H1 (cell line): ENCODE data around the gene WNT9A. TPM values are rescaled to one million over a fixed set of nuclear protein-coding genes. Genes with fewer than 3 reads are reported as not detected.
A peak's percentile ranks its signal among the peaks of the same experiment; 100 is the strongest.

ENCODE experiments used
- CTCF ChIA-PET: fragments of 300-600 bp; sonication (Branson Sonifier 250); formaldehyde crosslinking; loops from one replicate; lab custom pipeline; 2021; ENCODE audit not compliant: partially characterized antibody; lab: Charles Lee
- POLR2A ChIA-PET: fragments of 300-600 bp; sonication (Branson Sonifier 250); formaldehyde crosslinking; loops from one replicate; lab custom pipeline; 2021; ENCODE audit warnings: inconsistent platforms; ENCODE audit not compliant: partially characterized antibody; lab: Charles Lee
- DNase-seq, 2 experiments: peaks; one replicate each; pipeline versions ENCODE4 v3.0.0 to v3.0.0-alpha.2; 2010 to 2022; ENCODE audit warnings: low spot score in 2 of 2, low read depth in 1 of 2, mixed read lengths in 1 of 2
- FAIRE-seq: peaks from 2 replicates; lab custom pipeline; 2011; peaks lifted over from hg19 to GRCh38; lab: Jason Lieb, UNC
- H2AFZ ChIP-seq: 2 replicates; pipeline ENCODE4 v1.8.1; 2012; ENCODE audit warnings: low read length, inconsistent platforms
- H2AK5ac ChIP-seq: 2 replicates; pipeline ENCODE4 v1.6.1; 2013; ENCODE audit warnings: low read depth, low read length
- H2BK120ac ChIP-seq: replicated peaks from 2 replicates; pipeline ENCODE3; 2013; ENCODE audit warnings: low read depth, low read length, inconsistent platforms
- H2BK12ac ChIP-seq: 2 replicates; pipeline ENCODE4 v1.6.1; 2013; ENCODE audit warnings: low read depth, low read length
- H2BK15ac ChIP-seq: 2 replicates; pipeline ENCODE4 v1.6.1; 2013; ENCODE audit warnings: low read length
- H2BK20ac ChIP-seq: 2 replicates; pipeline ENCODE4 v1.6.1; 2013; ENCODE audit warnings: low read length
- H2BK5ac ChIP-seq: 2 replicates; pipeline ENCODE4 v1.6.1; 2013; ENCODE audit warnings: low read depth, low read length
- H3K14ac ChIP-seq: 2 replicates; pipeline ENCODE4 v1.6.1; 2013; ENCODE audit warnings: inconsistent platforms; ENCODE audit not compliant: insufficient read length
- H3K18ac ChIP-seq: 2 replicates; pipeline ENCODE4 v1.6.1; 2013; ENCODE audit warnings: low read length; ENCODE audit errors: extremely low read depth
- H3K23ac ChIP-seq: 2 replicates; pipeline ENCODE4 v1.6.1; 2013; ENCODE audit warnings: inconsistent platforms; ENCODE audit not compliant: insufficient read length
- H3K23me2 ChIP-seq: 2 replicates; pipeline ENCODE4 v1.6.1; 2013; ENCODE audit warnings: low read depth, low read length
- H3K27ac ChIP-seq: 2 replicates; pipeline ENCODE4 v1.6.1; 2011; ENCODE audit warnings: low read depth, low read length, inconsistent platforms
- H3K27me3 ChIP-seq, 4 experiments: replicated peaks in 1 of 4; 1 replicate in 1 of 4; 2 replicates in 3 of 4; pipeline versions ENCODE4 v1.6.1 to v1.8.1; 2011 to 2013; ENCODE audit warnings: low read length in 3 of 4, mild to moderate bottlenecking in 3 of 4, inconsistent platforms in 2 of 4, mixed read lengths in 2 of 4, moderate library complexity in 1 of 4; ENCODE audit not compliant: control insufficient read depth in 3 of 4, insufficient read depth in 3 of 4; ENCODE audit errors: extremely low read depth in 1 of 4
- H3K36me3 ChIP-seq, 4 experiments: 2 replicates each; pipeline versions ENCODE4 v1.6.1 to v1.8.1; 2011 to 2013; ENCODE audit warnings: mild to moderate bottlenecking in 4 of 4, low read length in 3 of 4, moderate library complexity in 2 of 4, control low read depth in 1 of 4, inconsistent platforms in 1 of 4; ENCODE audit not compliant: insufficient read depth in 4 of 4, control insufficient read depth in 2 of 4
- H3K4ac ChIP-seq: replicated peaks from 2 replicates; pipeline ENCODE3; 2013; ENCODE audit warnings: low read length, low read depth, mixed read lengths, inconsistent platforms; ENCODE audit not compliant: insufficient read length
- H3K4me1 ChIP-seq, 4 experiments: replicated peaks in 1 of 4; 1 replicate in 1 of 4; 2 replicates in 3 of 4; pipeline versions ENCODE4 v1.6.1 to v1.8.1; 2011 to 2013; ENCODE audit warnings: low read length in 3 of 4, inconsistent platforms in 2 of 4, mixed read lengths in 1 of 4; ENCODE audit not compliant: insufficient read depth in 4 of 4, control insufficient read depth in 3 of 4
- H3K4me2 ChIP-seq, 2 experiments: 2 replicates each; pipeline versions ENCODE4 v1.6.1 to v1.8.1; 2011 to 2013; ENCODE audit warnings: low read depth in 2 of 2, low read length in 2 of 2, control low read depth in 1 of 2, inconsistent platforms in 1 of 2, mild to moderate bottlenecking in 1 of 2; ENCODE audit not compliant: insufficient read depth in 1 of 2
- H3K4me3 ChIP-seq, 4 experiments: fragments of 200-600, 300-600 bp in 1 of 4; sonication (generic), shearing (Covaris generic), sonication (Bioruptor Twin) in 1 of 4; 2 replicates each; pipeline versions ENCODE4 v1.5.1 to v1.8.1; 2011 to 2016; ENCODE audit warnings: low read length in 4 of 4, low read depth in 3 of 4, control low read depth in 2 of 4, inconsistent platforms in 2 of 4, mild to moderate bottlenecking in 2 of 4, mixed read lengths in 1 of 4, moderate library complexity in 1 of 4; ENCODE audit not compliant: insufficient read depth in 2 of 4; ENCODE audit errors: extremely low read depth in 1 of 4
- H3K56ac ChIP-seq: replicated peaks from 2 replicates; pipeline ENCODE3; 2013; ENCODE audit warnings: low read depth, mild to moderate bottlenecking, mixed read lengths, low read length, inconsistent platforms; ENCODE audit not compliant: insufficient read length
- H3K79me1 ChIP-seq: 2 replicates; pipeline ENCODE4 v1.6.1; 2013; ENCODE audit warnings: low read depth, low read length, control low read depth
- H3K79me2 ChIP-seq, 2 experiments: 2 replicates each; pipeline versions ENCODE4 v1.6.1 to v1.8.1; 2012 to 2013; ENCODE audit warnings: low read length in 2 of 2, mild to moderate bottlenecking in 2 of 2, inconsistent platforms in 1 of 2; ENCODE audit not compliant: insufficient read depth in 2 of 2, control insufficient read depth in 1 of 2
- H3K9ac ChIP-seq, 4 experiments: replicated peaks in 1 of 4; 1 replicate in 1 of 4; 2 replicates in 3 of 4; pipeline versions ENCODE4 v1.6.1 to v1.8.1; 2011 to 2013; ENCODE audit warnings: low read depth in 3 of 4, low read length in 3 of 4, control low read depth in 2 of 4, mild to moderate bottlenecking in 2 of 4, moderate library complexity in 2 of 4, inconsistent platforms in 1 of 4; ENCODE audit errors: extremely low read depth in 1 of 4
- H3K9me3 ChIP-seq, 2 experiments: 2 replicates each; pipeline versions ENCODE4 v1.6.1 to v1.8.1; 2012 to 2013; ENCODE audit warnings: mild to moderate bottlenecking in 2 of 2, moderate library complexity in 2 of 2, control low read depth in 1 of 2, inconsistent platforms in 1 of 2, low read depth in 1 of 2, low read length in 1 of 2, mixed read lengths in 1 of 2; ENCODE audit not compliant: insufficient read depth in 2 of 2
- H4K20me1 ChIP-seq, 2 experiments: replicated peaks in 1 of 2; 2 replicates each; pipeline versions ENCODE3 to v1.8.1; 2011 to 2013; ENCODE audit warnings: inconsistent platforms in 2 of 2, low read length in 2 of 2, mild to moderate bottlenecking in 1 of 2; ENCODE audit not compliant: insufficient read depth in 2 of 2, control insufficient read depth in 1 of 2
- H4K5ac ChIP-seq: 2 replicates; pipeline ENCODE4 v1.6.1; 2013; ENCODE audit warnings: low read length, low read depth, mixed read lengths, inconsistent platforms; ENCODE audit not compliant: insufficient read length
- H4K8ac ChIP-seq: 2 replicates; pipeline ENCODE4 v1.8.0; 2013; ENCODE audit warnings: mild to moderate bottlenecking, moderate library complexity, low read length, inconsistent platforms; ENCODE audit not compliant: insufficient read depth; ENCODE audit errors: extremely low read depth
- H4K91ac ChIP-seq: replicated peaks from 2 replicates; pipeline ENCODE3; 2013; ENCODE audit warnings: low read length, mixed read lengths, inconsistent platforms; ENCODE audit not compliant: insufficient read length
- CBX8 ChIP-seq: fragments of 300-800, 300-1000 bp; sonication (generic); IDR thresholded peaks from 2 replicates; pipeline ENCODE4 v1.7.1; 2016; ENCODE audit warnings: low read depth, low read length, borderline replicate concordance
- CEBPB ChIP-seq: IDR thresholded peaks from 2 replicates; pipeline ENCODE4 v1.6.1; 2012; ENCODE audit warnings: low read depth, low read length
- FOSL1 ChIP-seq: IDR thresholded peaks from 2 replicates; pipeline ENCODE4 v1.6.1; 2011; ENCODE audit warnings: mild to moderate bottlenecking, low read depth, low read length, moderate library complexity; ENCODE audit not compliant: insufficient read depth
- KDM4A ChIP-seq: IDR thresholded peaks from one replicate; pipeline ENCODE4 v1.7.1; 2012; ENCODE audit warnings: low read depth, mild to moderate bottlenecking, moderate library complexity, low read length, inconsistent platforms; ENCODE audit not compliant: severe bottlenecking
- NANOG ChIP-seq: IDR thresholded peaks from 2 replicates; pipeline ENCODE4 v1.6.1; 2011; ENCODE audit warnings: low read length, low read depth, mild to moderate bottlenecking, inconsistent platforms; ENCODE audit not compliant: insufficient read depth, poor library complexity, severe bottlenecking
- POLR2A ChIP-seq, 2 experiments: IDR thresholded peaks; 1 replicate in 1 of 2; 2 replicates in 1 of 2; pipeline ENCODE4 v1.6.1; 2011; ENCODE audit warnings: low read depth in 2 of 2, low read length in 2 of 2, mild to moderate bottlenecking in 2 of 2; ENCODE audit errors: control extremely low read depth in 1 of 2
- POU5F1 ChIP-seq: IDR thresholded peaks from 2 replicates; pipeline ENCODE4 v1.6.1; 2011; ENCODE audit warnings: low read depth, mild to moderate bottlenecking, low read length, moderate library complexity
- TBP ChIP-seq: IDR thresholded peaks from 2 replicates; pipeline ENCODE4 v1.6.1; 2011; ENCODE audit warnings: low read depth, low read length, improper control_type of control experiment
- WGBS, 2 experiments: shearing (Covaris generic) in 1 of 2; methylation state at CpG; one replicate each; pipeline versions ENCODE4 v1.1.6 to v1.1.7; 2013 to 2015; ENCODE audit warnings: low lambda C conversion rate in 2 of 2, mixed read lengths in 2 of 2, inconsistent platforms in 1 of 2, low coverage in 1 of 2, missing lambda C conversion rate in 1 of 2; ENCODE audit not compliant: insufficient replicate concordance in 2 of 2, insufficient coverage in 1 of 2, insufficient read length in 1 of 2; ENCODE audit errors: extremely low coverage in 1 of 2, missing lambda C conversion rate in 1 of 2; 5-methylcytosine and 5-hydroxymethylcytosine counted together
- polyA plus RNA-seq, 7 experiments: library from polyadenylated mRNA; depleted of rRNA in 3 of 7; stranded (reverse) in 5 of 7; unstranded in 2 of 7; fragments of >200 nt in 5 of 7; fragments of 200-250 nt in 2 of 7; gene quantifications; 1 replicate in 5 of 7; 2 replicates in 1 of 7; 4 replicates in 1 of 7; pipeline versions ENCODE4 v1.2.1 to v1.2.3, GENCODE V29; 2011 to 2013; ENCODE audit warnings: missing spikeins in 2 of 7, mixed read lengths in 2 of 7
- total RNA-seq: library from RNA; stranded (reverse); fragmentation: NEBNext Ultra II Directional; extraction: Animal tissue kit (Norgen Biotek cat#: 25700); gene quantifications from 2 replicates; pipeline ENCODE4 v1.2.1, GENCODE V29; 2021

The WNT9A gene
- total and polyA plus RNA-seq, 2 of the 8 experiments (the other 6 are each of a cell fraction or from before 2014, with no cell fraction given) = 1.1 to 1.5 TPM

- Histone ChIP-seq H3K27me3 (no peaks in the 10 kb centered on the region), H3K4me3 (no peak overlapping the region), H3K9me3 (no peaks in the 10 kb centered on the region), H3K4ac (peak overlapping the region; percentile 36), H3K36me3 (no peaks in the 10 kb centered on the region), H2BK20ac (no peak overlapping the region), H2AFZ (no peak overlapping the region), H3K4me1 (peaks cover 0 to 6% (median 0%) of the 10 kb centered on the region in 4 experiments; a peak in 2 of 7 replicates), H4K8ac (no peak overlapping the region; the same call in 1 of the 2 replicates), H4K91ac (no peak overlapping the region), H3K56ac (no peak overlapping the region), H2AK5ac (peak overlapping the region; percentile 82; the same call in 1 of the 2 replicates), H3K27ac (no peak overlapping the region), H3K18ac (no peak overlapping the region), H3K79me1 (no peaks in the 10 kb centered on the region), H3K4me2 (no peak overlapping the region), H4K5ac (no peak overlapping the region), H3K23ac (no peak overlapping the region), H3K14ac (no peak overlapping the region), H2BK5ac (no peak overlapping the region), H3K9ac (no peak overlapping the region), H2BK12ac (0 out of 2 replicates have a peak overlapping the region, but pooled peaks have one; percentile 39), H4K20me1 (no peaks in the 10 kb centered on the region), H3K23me2 (no peaks in the 10 kb centered on the region; the same call in 1 of the 2 replicates), H3K79me2 (no peaks in the 10 kb centered on the region), H2BK120ac (no peak overlapping the region), H2BK15ac (peak overlapping the region; percentile 72; the same call in 1 of the 2 replicates)
- TF ChIP-seq POLR2A (IDR thresholded peaks at IDR 0.05; ENCODE audit: control extremely low read depth in 1 of 2, low read depth in 2 of 2, low read length in 2 of 2) (no peak), CBX8 (no peak), KDM4A (no peak), FOSL1 (no peak), POU5F1 (no peak), CEBPB (no peak), NANOG (no peak), TBP (no peak)
- POLR2A ChIA-PET = no interaction called here
- no peak for FAIRE-seq
- WGBS, 2 experiments = 94% methylated on average over 13 of the region's 13 CpGs; no CpG with 5 or more reads in 1 of the 2 experiments
- peak in 1 of 2 experiments; percentile 34 for DNase-seq
- CTCF ChIA-PET = interaction anchor here (0.7 to 1.6 kb wide), 7 partner anchors 10 to 138 kb away, joined by 3 to 5 read pairs (median 3); no protein-coding TSS in a partner anchor
Observed at GRCh38 chr1:227901239-227901905, 46.4 kb downstream of the WNT9A start.
